ENCODE data around the gene SETD2.
A peak's percentile ranks its signal among the peaks of the same experiment; 100 is the strongest.
"Not testable (repeated sequence)": the region's sequence is repeated elsewhere in the genome, so short reads cannot be mapped to it uniquely, and the experiment has no call there.

SETD2 gene

GRCh38 chr3:47047673-47048072, 116.2 kb downstream of the SETD2 start:
- TF ChIP-seq, protein P1, sequence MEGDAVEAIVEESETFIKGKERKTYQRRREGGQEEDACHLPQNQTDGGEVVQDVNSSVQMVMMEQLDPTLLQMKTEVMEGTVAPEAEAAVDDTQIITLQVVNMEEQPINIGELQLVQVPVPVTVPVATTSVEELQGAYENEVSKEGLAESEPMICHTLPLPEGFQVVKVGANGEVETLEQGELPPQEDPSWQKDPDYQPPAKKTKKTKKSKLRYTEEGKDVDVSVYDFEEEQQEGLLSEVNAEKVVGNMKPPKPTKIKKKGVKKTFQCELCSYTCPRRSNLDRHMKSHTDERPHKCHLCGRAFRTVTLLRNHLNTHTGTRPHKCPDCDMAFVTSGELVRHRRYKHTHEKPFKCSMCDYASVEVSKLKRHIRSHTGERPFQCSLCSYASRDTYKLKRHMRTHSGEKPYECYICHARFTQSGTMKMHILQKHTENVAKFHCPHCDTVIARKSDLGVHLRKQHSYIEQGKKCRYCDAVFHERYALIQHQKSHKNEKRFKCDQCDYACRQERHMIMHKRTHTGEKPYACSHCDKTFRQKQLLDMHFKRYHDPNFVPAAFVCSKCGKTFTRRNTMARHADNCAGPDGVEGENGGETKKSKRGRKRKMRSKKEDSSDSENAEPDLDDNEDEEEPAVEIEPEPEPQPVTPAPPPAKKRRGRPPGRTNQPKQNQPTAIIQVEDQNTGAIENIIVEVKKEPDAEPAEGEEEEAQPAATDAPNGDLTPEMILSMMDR (IDR thresholded peaks at IDR 0.05; ENCODE audit: insufficient read depth, missing control alignments): no peak
- DNase-seq (ENCODE audit: insufficient read length, low spot score): no peak
- peak; percentile 84 for FAIRE-seq

- TF ChIP-seq, protein P1 (IDR thresholded peaks at IDR 0.05; ENCODE audit: insufficient read depth, missing control alignments): no peak
- FAIRE-seq: peak; percentile 84
- no peak for DNase-seq (ENCODE audit: insufficient read length, low spot score)
Observed at GRCh38 chr3:47047069-47047468, 116.8 kb downstream of the SETD2 start.

DNA sequence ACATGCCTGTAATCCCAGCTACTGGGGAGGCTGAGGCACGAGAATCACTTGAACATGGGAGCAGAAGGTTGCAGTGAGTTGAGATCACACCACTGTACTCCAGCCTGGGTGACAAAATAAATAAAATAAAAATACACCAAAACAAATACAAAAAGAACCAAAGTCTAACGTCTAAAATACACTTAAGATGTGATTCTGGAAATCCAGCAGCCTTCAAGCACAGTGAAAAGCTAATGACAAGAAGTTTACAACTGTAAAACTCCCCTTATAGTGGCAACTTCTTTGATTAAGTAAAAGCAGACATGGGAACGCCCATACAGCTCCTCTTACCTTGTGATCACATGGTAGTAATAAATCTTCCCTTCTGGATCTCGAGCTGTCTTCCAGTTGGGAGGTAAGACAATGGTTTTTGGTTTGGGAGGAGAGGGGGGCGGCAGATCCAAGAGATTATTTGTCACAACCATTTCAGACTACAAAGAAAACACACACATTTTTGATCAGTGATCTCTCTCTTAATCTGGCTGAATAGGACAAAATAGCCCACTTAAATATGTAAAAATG, 121.6 kb downstream of the SETD2 start:
- no peak for FAIRE-seq
- no peak for DNase-seq (ENCODE audit: insufficient read length, low spot score)
- TF ChIP-seq, protein P1 (IDR thresholded peaks at IDR 0.05; ENCODE audit: insufficient read depth, missing control alignments): no peak

- FAIRE-seq: no peak
Observed at GRCh38 chr3:47041114-47041513, 122.8 kb downstream of the SETD2 start.

DNA sequence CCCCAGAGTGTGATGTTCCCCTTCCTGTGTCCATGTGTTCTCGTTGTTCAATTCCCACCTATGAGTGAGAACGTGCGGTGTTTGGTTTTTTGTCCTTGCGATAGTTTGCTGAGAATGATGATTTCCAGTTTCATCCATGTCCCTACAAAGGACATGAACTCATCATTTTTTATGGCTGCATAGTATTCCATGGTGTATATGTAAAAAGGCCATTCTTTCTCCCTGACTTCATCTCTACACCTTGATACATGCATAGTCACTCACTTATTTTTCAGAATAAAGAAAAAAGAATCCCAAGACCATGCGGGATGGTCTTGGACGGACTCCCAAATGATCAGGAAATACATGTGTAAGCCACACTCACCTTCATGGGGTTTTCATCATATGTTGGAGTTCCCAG, 126.6 kb downstream of the SETD2 start:
- not testable (repeated sequence) for FAIRE-seq; DNase-seq (ENCODE audit: insufficient read length, low spot score)

More at GRCh38 chr3:47041114-47041513, 122.8 kb downstream of the SETD2 start:
- DNase-seq (ENCODE audit: insufficient read length, low spot score): no peak
- TF ChIP-seq, protein P1 (IDR thresholded peaks at IDR 0.05; ENCODE audit: insufficient read depth, missing control alignments): no peak

- no peak for FAIRE-seq
Observed at GRCh38 chr3:47036145-47036544, 127.8 kb downstream of the SETD2 start.

DNA sequence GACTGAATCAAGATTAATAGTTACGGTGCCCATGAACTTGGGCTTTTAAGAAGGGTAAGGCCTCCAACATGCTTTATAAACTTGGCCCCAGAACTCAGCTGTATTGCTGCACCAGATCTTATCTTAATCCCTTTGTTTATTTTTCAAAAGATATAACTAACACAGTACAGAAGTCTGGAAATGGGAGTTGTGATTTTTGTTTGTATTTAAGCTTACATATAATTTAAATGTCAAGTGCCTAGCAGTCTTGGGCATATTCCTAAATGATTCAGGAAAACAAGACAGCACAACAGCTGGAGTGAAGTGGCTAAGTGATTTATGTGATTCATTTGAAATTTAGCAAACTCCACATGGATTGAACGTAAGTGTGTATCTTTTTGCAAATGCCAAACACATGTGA, 128.3 kb downstream of the SETD2 start:
- DNase-seq (ENCODE audit: insufficient read length, low spot score) (no peak), FAIRE-seq (no peak)
- TF ChIP-seq, protein P1 (IDR thresholded peaks at IDR 0.05; ENCODE audit: insufficient read depth, missing control alignments): no peak

More at GRCh38 chr3:47036145-47036544, 127.8 kb downstream of the SETD2 start:
- DNase-seq (ENCODE audit: insufficient read length, low spot score): no peak
- TF ChIP-seq, protein P1 (IDR thresholded peaks at IDR 0.05; ENCODE audit: insufficient read depth, missing control alignments): no peak

Data from D721Med (cell line).